ENCODE results near the gene C14orf119.

Gene C14orf119

DNA sequence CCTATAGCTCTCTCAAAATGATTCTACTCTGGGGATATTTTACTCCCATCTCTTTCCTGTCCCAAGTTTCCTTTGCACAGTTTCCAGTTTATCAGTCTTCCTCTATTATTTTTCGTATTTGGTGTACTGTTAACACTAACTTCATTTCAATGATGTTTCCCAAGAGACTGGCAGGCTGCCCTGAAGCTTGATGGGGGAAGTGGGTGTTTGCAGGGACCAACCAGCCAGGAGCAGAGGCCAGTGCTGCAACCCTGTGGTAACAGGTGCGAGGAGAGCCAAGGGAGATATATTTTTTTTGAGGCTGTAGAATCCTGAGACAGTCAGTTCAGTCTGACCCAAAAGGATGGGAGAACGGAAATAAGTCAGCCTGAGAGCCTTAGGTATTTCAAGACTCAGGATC lies 35.6 kb downstream of the C14orf119 start:
- H3K9me3 ChIP-seq (ENCODE audit: insufficient read depth, low read depth, low read length), result no peaks in the 10 kb centered on the region
- no peak overlapping the region for H3K4me3 ChIP-seq (ENCODE audit: low read depth, low read length)
- no peak overlapping the region for H4K12ac ChIP-seq (ENCODE audit: low read depth, low read length)
- no peak overlapping the region for H3K14ac ChIP-seq (ENCODE audit: low read length)
- H3K27me3 ChIP-seq (ENCODE audit: insufficient read depth, low read length), result no peaks in the 10 kb centered on the region
- H3K79me1 ChIP-seq (ENCODE audit: low read length), result no peaks in the 10 kb centered on the region
- H4K91ac ChIP-seq (ENCODE audit: low read depth, low read length), result no peak overlapping the region
- H2AK5ac ChIP-seq (ENCODE audit: low read length), result no peak overlapping the region
- no peak overlapping the region for H3K4me2 ChIP-seq (ENCODE audit: low read length)
- H2BK120ac ChIP-seq (ENCODE audit: insufficient read depth, low read length, poor library complexity), result no peak overlapping the region
- H3K18ac ChIP-seq (ENCODE audit: low read length), result no peak overlapping the region
- no peak overlapping the region for H2BK5ac ChIP-seq (ENCODE audit: low read depth, low read length, poor library complexity)
- H3K79me2 ChIP-seq (ENCODE audit: control insufficient read depth, insufficient read depth, low read length, poor library complexity), result no peaks in the 10 kb centered on the region
- no CpG with 5 or more reads among the region's 3 CpGs for WGBS (ENCODE audit: extremely low coverage, insufficient coverage, insufficient read length)
- no peak overlapping the region for H3K27ac ChIP-seq (ENCODE audit: low read depth, low read length)
- H2BK12ac ChIP-seq (ENCODE audit: low read length), result no peak overlapping the region
- H3K9ac ChIP-seq (ENCODE audit: low read length), result no peak overlapping the region
- no peak for DNase-seq
- no peak overlapping the region for H2AFZ ChIP-seq (ENCODE audit: insufficient read depth, low read length, poor library complexity)
- no peak overlapping the region for H3K4ac ChIP-seq (ENCODE audit: low read depth, low read length)
- no peaks in the 10 kb centered on the region for H3K4me1 ChIP-seq (ENCODE audit: control insufficient read depth in 1 of 2, insufficient read depth in 2 of 2, low read length in 2 of 2)
- no peak overlapping the region for H4K8ac ChIP-seq (ENCODE audit: low read depth, low read length)
- peaks cover 26 to 27% of the 10 kb centered on the region in 2 experiments for H3K36me3 ChIP-seq (ENCODE audit: control insufficient read depth in 1 of 2, insufficient read depth in 2 of 2, low read length in 2 of 2)
- H3K23ac ChIP-seq (ENCODE audit: low read length), result no peak overlapping the region

- Histone ChIP-seq H3K18ac (ENCODE audit: low read length) (no peak overlapping the region), H3K79me1 (ENCODE audit: low read length) (no peaks in the 10 kb centered on the region), H2AK5ac (ENCODE audit: low read length) (no peak overlapping the region), H3K27ac (ENCODE audit: low read depth, low read length) (no peak overlapping the region), H3K14ac (ENCODE audit: low read length) (no peak overlapping the region), H3K9me3 (ENCODE audit: insufficient read depth, low read depth, low read length) (no peaks in the 10 kb centered on the region), H2AFZ (ENCODE audit: insufficient read depth, low read length, poor library complexity) (no peak overlapping the region), H2BK5ac (ENCODE audit: low read depth, low read length, poor library complexity) (no peak overlapping the region), H3K79me2 (ENCODE audit: control insufficient read depth, insufficient read depth, low read length, poor library complexity) (no peaks in the 10 kb centered on the region), H3K27me3 (ENCODE audit: insufficient read depth, low read length) (no peaks in the 10 kb centered on the region), H3K4ac (ENCODE audit: low read depth, low read length) (no peak overlapping the region), H3K4me2 (ENCODE audit: low read length) (no peak overlapping the region), H2BK12ac (ENCODE audit: low read length) (no peak overlapping the region), H4K8ac (ENCODE audit: low read depth, low read length) (no peak overlapping the region), H4K91ac (ENCODE audit: low read depth, low read length) (no peak overlapping the region), H3K4me3 (ENCODE audit: low read depth, low read length) (no peak overlapping the region), H3K36me3 (ENCODE audit: control insufficient read depth in 1 of 2, insufficient read depth in 2 of 2, low read length in 2 of 2) (peaks cover 27 to 31% of the 10 kb centered on the region in 2 experiments), H2BK120ac (ENCODE audit: insufficient read depth, low read length, poor library complexity) (no peak overlapping the region), H3K9ac (ENCODE audit: low read length) (no peak overlapping the region), H3K4me1 (ENCODE audit: control insufficient read depth in 1 of 2, insufficient read depth in 2 of 2, low read length in 2 of 2) (no peaks in the 10 kb centered on the region), H3K23ac (ENCODE audit: low read length) (no peak overlapping the region), H4K12ac (ENCODE audit: low read depth, low read length) (no peak overlapping the region)
- no peak for DNase-seq
- no CpG with 5 or more reads among the region's 5 CpGs for WGBS (ENCODE audit: extremely low coverage, insufficient coverage, insufficient read length)
Observed at GRCh38 chr14:23131482-23131881, 36.2 kb downstream of the C14orf119 start.

- Histone ChIP-seq H2BK5ac (ENCODE audit: low read depth, low read length, poor library complexity) (no peak overlapping the region), H3K14ac (ENCODE audit: low read length) (no peak overlapping the region), H3K9ac (ENCODE audit: low read length) (no peak overlapping the region), H3K9me3 (ENCODE audit: insufficient read depth, low read depth, low read length) (no peaks in the 10 kb centered on the region), H3K36me3 (ENCODE audit: control insufficient read depth in 1 of 2, insufficient read depth in 2 of 2, low read length in 2 of 2) (peaks cover 28 to 30% of the 10 kb centered on the region in 2 experiments), H3K23ac (ENCODE audit: low read length) (no peak overlapping the region), H4K12ac (ENCODE audit: low read depth, low read length) (no peak overlapping the region), H3K18ac (ENCODE audit: low read length) (no peak overlapping the region), H3K79me2 (ENCODE audit: control insufficient read depth, insufficient read depth, low read length, poor library complexity) (no peaks in the 10 kb centered on the region), H4K8ac (ENCODE audit: low read depth, low read length) (no peak overlapping the region), H3K27ac (ENCODE audit: low read depth, low read length) (no peak overlapping the region), H2AK5ac (ENCODE audit: low read length) (no peak overlapping the region), H3K79me1 (ENCODE audit: low read length) (no peaks in the 10 kb centered on the region), H2BK120ac (ENCODE audit: insufficient read depth, low read length, poor library complexity) (no peak overlapping the region), H3K4me1 (ENCODE audit: control insufficient read depth in 1 of 2, insufficient read depth in 2 of 2, low read length in 2 of 2) (no peaks in the 10 kb centered on the region), H2AFZ (ENCODE audit: insufficient read depth, low read length, poor library complexity) (no peak overlapping the region), H2BK12ac (ENCODE audit: low read length) (no peak overlapping the region), H3K4ac (ENCODE audit: low read depth, low read length) (no peak overlapping the region), H3K27me3 (ENCODE audit: insufficient read depth, low read length) (no peaks in the 10 kb centered on the region), H3K4me3 (ENCODE audit: low read depth, low read length) (no peak overlapping the region), H4K91ac (ENCODE audit: low read depth, low read length) (no peak overlapping the region), H3K4me2 (ENCODE audit: low read length) (no peak overlapping the region)
- no CpG with 5 or more reads among the region's 8 CpGs for WGBS (ENCODE audit: extremely low coverage, insufficient coverage, insufficient read length)
- no peak for DNase-seq
Observed at GRCh38 chr14:23132970-23133369, 37.7 kb downstream of the C14orf119 start.

DNA sequence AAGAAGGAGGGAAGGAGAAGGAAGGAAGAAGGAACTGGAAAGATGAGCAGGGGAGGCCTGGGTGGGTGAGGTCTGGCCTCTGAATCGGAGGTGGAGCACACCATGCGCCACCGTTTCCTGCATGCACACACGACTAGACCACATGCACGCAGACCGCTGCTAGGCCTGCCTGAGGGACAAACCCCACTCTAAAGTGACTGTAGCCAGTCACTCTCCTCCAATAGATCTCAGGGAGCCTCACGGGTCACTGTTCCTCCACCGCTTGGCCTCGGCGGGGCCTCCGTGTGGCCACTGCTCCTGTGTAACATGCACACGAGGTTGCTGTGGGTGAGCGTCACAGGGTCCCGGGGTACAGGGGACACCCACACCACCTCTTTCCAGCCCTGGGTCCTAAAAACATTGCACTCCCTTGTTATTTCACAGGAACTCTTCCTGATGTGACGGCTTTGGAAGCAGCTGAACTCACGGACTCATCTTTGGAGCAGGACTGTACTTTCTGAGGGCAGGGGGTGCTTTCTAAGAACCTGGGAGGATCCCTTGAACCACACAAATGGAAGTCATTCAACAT lies 41.3 kb downstream of the C14orf119 start:
- H3K9me3 ChIP-seq (ENCODE audit: insufficient read depth, low read depth, low read length), result no peaks in the 10 kb centered on the region
- H2BK5ac ChIP-seq (ENCODE audit: low read depth, low read length, poor library complexity), result no peak overlapping the region
- no peak overlapping the region for H3K4me2 ChIP-seq (ENCODE audit: low read length)
- H2AFZ ChIP-seq (ENCODE audit: insufficient read depth, low read length, poor library complexity), result no peak overlapping the region
- H2AK5ac ChIP-seq (ENCODE audit: low read length), result no peak overlapping the region
- H3K9ac ChIP-seq (ENCODE audit: low read length), result no peak overlapping the region
- no peak overlapping the region for H2BK12ac ChIP-seq (ENCODE audit: low read length)
- H3K79me1 ChIP-seq (ENCODE audit: low read length), result peaks cover 2% of the 10 kb centered on the region
- no CpG with 5 or more reads among the region's 16 CpGs for WGBS (ENCODE audit: extremely low coverage, insufficient coverage, insufficient read length)
- H3K14ac ChIP-seq (ENCODE audit: low read length), result no peak overlapping the region
- H3K4me3 ChIP-seq (ENCODE audit: low read depth, low read length), result no peak overlapping the region
- no peak overlapping the region for H3K4ac ChIP-seq (ENCODE audit: low read depth, low read length)
- H3K4me1 ChIP-seq (ENCODE audit: control insufficient read depth in 1 of 2, insufficient read depth in 2 of 2, low read length in 2 of 2), result peaks cover 5 to 6% of the 10 kb centered on the region in 2 experiments
- no peaks in the 10 kb centered on the region for H3K79me2 ChIP-seq (ENCODE audit: control insufficient read depth, insufficient read depth, low read length, poor library complexity)
- H4K91ac ChIP-seq (ENCODE audit: low read depth, low read length), result no peak overlapping the region
- H3K36me3 ChIP-seq (ENCODE audit: control insufficient read depth in 1 of 2, insufficient read depth in 2 of 2, low read length in 2 of 2), result peaks cover 29 to 33% of the 10 kb centered on the region in 2 experiments
- no peaks in the 10 kb centered on the region for H3K27me3 ChIP-seq (ENCODE audit: insufficient read depth, low read length)
- H3K23ac ChIP-seq (ENCODE audit: low read length), result no peak overlapping the region
- no peak overlapping the region for H2BK120ac ChIP-seq (ENCODE audit: insufficient read depth, low read length, poor library complexity)
- H3K18ac ChIP-seq (ENCODE audit: low read length), result no peak overlapping the region
- DNase-seq, result no peak
- no peak overlapping the region for H3K27ac ChIP-seq (ENCODE audit: low read depth, low read length)
- no peak overlapping the region for H4K12ac ChIP-seq (ENCODE audit: low read depth, low read length)
- no peak overlapping the region for H4K8ac ChIP-seq (ENCODE audit: low read depth, low read length)

Data from trophoblast cell (in vitro differentiated cells and primary cell).